Trophoblast cell (in vitro differentiated cells and primary cell): ENCODE measurements around the gene FIBP.
"Not testable (repeated sequence)": the region's sequence is repeated elsewhere in the genome, so short reads cannot be mapped to it uniquely, and the experiment has no call there.

Experiments used
- DNase-seq, 2 donors: peaks; one replicate each; pipeline ENCODE4 v3.0.0-alpha.2; 2016
- H2AFZ ChIP-seq: 2 replicates; pipeline ENCODE4 v1.6.1; 2013; ENCODE audit warnings: low read length, moderate library complexity, mild to moderate bottlenecking; ENCODE audit not compliant: insufficient read depth, poor library complexity
- H2AK5ac ChIP-seq: 2 replicates; pipeline ENCODE4 v1.6.1; 2013; ENCODE audit warnings: mild to moderate bottlenecking, low read length
- H2BK120ac ChIP-seq: 2 replicates; pipeline ENCODE4 v1.6.1; 2013; ENCODE audit warnings: low read length, mild to moderate bottlenecking, moderate library complexity; ENCODE audit not compliant: insufficient read depth, poor library complexity
- H2BK12ac ChIP-seq: 2 replicates; pipeline ENCODE4 v1.6.1; 2013; ENCODE audit warnings: mild to moderate bottlenecking, low read length, moderate library complexity
- H2BK5ac ChIP-seq: 2 replicates; pipeline ENCODE4 v1.6.1; 2013; ENCODE audit warnings: low read length, low read depth, moderate library complexity, mild to moderate bottlenecking; ENCODE audit not compliant: poor library complexity
- H3K14ac ChIP-seq: 2 replicates; pipeline ENCODE4 v1.6.1; 2013; ENCODE audit warnings: mild to moderate bottlenecking, low read length
- H3K18ac ChIP-seq: 2 replicates; pipeline ENCODE4 v1.6.1; 2013; ENCODE audit warnings: mild to moderate bottlenecking, low read length
- H3K23ac ChIP-seq: 2 replicates; pipeline ENCODE4 v1.6.1; 2013; ENCODE audit warnings: low read length
- H3K27ac ChIP-seq: 2 replicates; pipeline ENCODE4 v1.5.1; 2013; ENCODE audit warnings: low read depth, mild to moderate bottlenecking, inconsistent platforms, low read length, moderate library complexity
- H3K27me3 ChIP-seq: 2 replicates; pipeline ENCODE4 v1.6.1; 2013; ENCODE audit warnings: inconsistent platforms, mild to moderate bottlenecking, low read length, moderate library complexity; ENCODE audit not compliant: insufficient read depth
- H3K36me3 ChIP-seq, 2 experiments: 1 replicate in 1 of 2; 2 replicates in 1 of 2; pipeline ENCODE4 v1.6.1; 2013; ENCODE audit warnings: low read length in 2 of 2, mild to moderate bottlenecking in 2 of 2, moderate library complexity in 1 of 2; ENCODE audit not compliant: insufficient read depth in 2 of 2, control insufficient read depth in 1 of 2
- H3K4ac ChIP-seq: 2 replicates; pipeline ENCODE4 v1.6.1; 2013; ENCODE audit warnings: low read depth, mild to moderate bottlenecking, low read length, moderate library complexity
- H3K4me1 ChIP-seq, 2 experiments: 1 replicate in 1 of 2; 2 replicates in 1 of 2; pipeline ENCODE4 v1.6.1; 2013; ENCODE audit warnings: low read length in 2 of 2, mild to moderate bottlenecking in 2 of 2, moderate library complexity in 1 of 2; ENCODE audit not compliant: insufficient read depth in 2 of 2, control insufficient read depth in 1 of 2
- H3K4me2 ChIP-seq: 2 replicates; pipeline ENCODE4 v1.6.1; 2013; ENCODE audit warnings: inconsistent platforms, mild to moderate bottlenecking, low read length, moderate library complexity
- H3K4me3 ChIP-seq: 2 replicates; pipeline ENCODE4 v1.5.1; 2013; ENCODE audit warnings: mild to moderate bottlenecking, low read depth, low read length, inconsistent platforms
- H3K79me1 ChIP-seq: one replicate; pipeline ENCODE4 v1.6.1; 2013; ENCODE audit warnings: low read length
- H3K79me2 ChIP-seq: 2 replicates; pipeline ENCODE4 v1.6.1; 2013; ENCODE audit warnings: low read length, mild to moderate bottlenecking; ENCODE audit not compliant: control insufficient read depth, insufficient read depth, poor library complexity
- H3K9ac ChIP-seq: 2 replicates; pipeline ENCODE4 v1.6.1; 2013; ENCODE audit warnings: mild to moderate bottlenecking, low read length
- H3K9me3 ChIP-seq: 2 replicates; pipeline ENCODE4 v1.6.1; 2013; ENCODE audit warnings: low read depth, mild to moderate bottlenecking, control low read depth, inconsistent platforms, low read length; ENCODE audit not compliant: insufficient read depth
- H4K12ac ChIP-seq: 2 replicates; pipeline ENCODE4 v1.6.1; 2013; ENCODE audit warnings: low read depth, mild to moderate bottlenecking, low read length, moderate library complexity
- H4K8ac ChIP-seq: 2 replicates; pipeline ENCODE4 v1.6.1; 2013; ENCODE audit warnings: low read depth, mild to moderate bottlenecking, low read length, moderate library complexity
- H4K91ac ChIP-seq: one replicate; pipeline ENCODE4 v1.6.1; 2013; ENCODE audit warnings: low read depth, mild to moderate bottlenecking, low read length, moderate library complexity
- WGBS: extraction: QIAGEN DNeasy Blood & Tissue Kit; methylation state at CpG from one replicate; pipeline ENCODE4 v1.1.7; 2013; ENCODE audit warnings: missing lambda C conversion rate; ENCODE audit not compliant: insufficient read length, insufficient coverage; ENCODE audit errors: extremely low coverage; 5-methylcytosine and 5-hydroxymethylcytosine counted together

FIBP gene

GRCh38 chr11:65848693-65849092, 39.6 kb downstream of the FIBP start:
- no CpG with 5 or more reads among the region's 7 CpGs for WGBS
- H2AFZ ChIP-seq, H3K4me3 ChIP-seq: not testable (repeated sequence)

GRCh38 chr11:65847746-65848145, 40.5 kb downstream of the FIBP start:
- peaks cover 13 to 19% of the 10 kb centered on the region in 2 experiments for H3K36me3 ChIP-seq
- no CpG with 5 or more reads among the region's 3 CpGs for WGBS

More at GRCh38 chr11:65848693-65849092, 39.6 kb downstream of the FIBP start:
- H3K79me2 ChIP-seq, H3K4me1 ChIP-seq, H3K4me2 ChIP-seq, H3K9me3 ChIP-seq, H4K12ac ChIP-seq, DNase-seq, H3K4ac ChIP-seq, H3K18ac ChIP-seq, H3K27ac ChIP-seq, H3K9ac ChIP-seq, H4K8ac ChIP-seq, H3K79me1 ChIP-seq, H2BK12ac ChIP-seq, H2AK5ac ChIP-seq, H3K23ac ChIP-seq, H2BK5ac ChIP-seq, H3K27me3 ChIP-seq, H4K91ac ChIP-seq, H3K14ac ChIP-seq, H2BK120ac ChIP-seq: not testable (repeated sequence)
- peaks cover 23 to 28% of the 10 kb centered on the region in 2 experiments for H3K36me3 ChIP-seq

GRCh38 chr11:65844231-65844872, 43.9 kb downstream of the FIBP start:
- no peak overlapping the region for H2AFZ ChIP-seq
- DNase-seq, result peak; percentile 56 to 69

More at GRCh38 chr11:65847746-65848145, 40.5 kb downstream of the FIBP start:
- Histone ChIP-seq H3K79me1 (no peaks in the 10 kb centered on the region), H3K14ac (no peak overlapping the region), H3K9ac (peak overlapping the region; percentile 26), H4K91ac (no peak overlapping the region), H4K8ac (no peak overlapping the region), H3K4me2 (no peak overlapping the region), H2BK12ac (no peak overlapping the region), H3K9me3 (peaks cover 2% of the 10 kb centered on the region), H3K79me2 (no peaks in the 10 kb centered on the region), H3K27ac (no peak overlapping the region), H4K12ac (no peak overlapping the region), H3K4me3 (no peak overlapping the region), H3K23ac (no peak overlapping the region), H3K18ac (no peak overlapping the region), H2BK5ac (no peak overlapping the region), H3K4ac (no peak overlapping the region), H3K4me1 (no peaks in the 10 kb centered on the region), H2BK120ac (no peak overlapping the region), H3K27me3 (no peaks in the 10 kb centered on the region), H2AFZ (no peak overlapping the region), H2AK5ac (no peak overlapping the region)
- peak; percentile 45 to 60 for DNase-seq

GRCh38 chr11:65843811-65844210, 44.5 kb downstream of the FIBP start:
- no CpG with 5 or more reads among the region's 3 CpGs for WGBS
- Histone ChIP-seq H4K12ac (no peak overlapping the region), H3K23ac (no peak overlapping the region), H3K36me3 (no peaks in the 10 kb centered on the region), H2AFZ (no peak overlapping the region), H2BK5ac (no peak overlapping the region), H2BK120ac (no peak overlapping the region), H3K27me3 (no peaks in the 10 kb centered on the region), H3K14ac (no peak overlapping the region), H2AK5ac (no peak overlapping the region), H3K79me1 (no peaks in the 10 kb centered on the region), H4K8ac (no peak overlapping the region), H3K18ac (no peak overlapping the region), H4K91ac (no peak overlapping the region), H3K4me3 (no peak overlapping the region), H3K4me2 (no peak overlapping the region), H3K79me2 (no peaks in the 10 kb centered on the region), H3K9me3 (no peaks in the 10 kb centered on the region), H3K27ac (no peak overlapping the region), H3K9ac (no peak overlapping the region), H3K4me1 (no peaks in the 10 kb centered on the region), H3K4ac (no peak overlapping the region), H2BK12ac (no peak overlapping the region)
- DNase-seq, result peak; percentile 88 to 96

More at GRCh38 chr11:65844231-65844872, 43.9 kb downstream of the FIBP start:
- no peak overlapping the region for H4K91ac ChIP-seq
- no peak overlapping the region for H2BK5ac ChIP-seq
- no peak overlapping the region for H3K4me2 ChIP-seq
- no peak overlapping the region for H3K18ac ChIP-seq
- no peak overlapping the region for H3K23ac ChIP-seq
- H3K4me1 ChIP-seq, result no peaks in the 10 kb centered on the region
- no peaks in the 10 kb centered on the region for H3K27me3 ChIP-seq
- no peak overlapping the region for H3K4me3 ChIP-seq
- H3K4ac ChIP-seq, result no peak overlapping the region
- no peaks in the 10 kb centered on the region for H3K9me3 ChIP-seq
- no peaks in the 10 kb centered on the region for H3K36me3 ChIP-seq
- no peak overlapping the region for H4K8ac ChIP-seq
- H2BK12ac ChIP-seq, result no peak overlapping the region
- no peak overlapping the region for H3K14ac ChIP-seq
- no peaks in the 10 kb centered on the region for H3K79me1 ChIP-seq
- no peak overlapping the region for H2AK5ac ChIP-seq
- H3K79me2 ChIP-seq, result no peaks in the 10 kb centered on the region
- H2BK120ac ChIP-seq, result no peak overlapping the region
- no CpG with 5 or more reads among the region's 10 CpGs for WGBS
- no peak overlapping the region for H3K9ac ChIP-seq
- H3K27ac ChIP-seq, result no peak overlapping the region
- no peak overlapping the region for H4K12ac ChIP-seq
